Natural killer cell treated with Interleukin-12 subunit alpha and Interleukin-12 subunit beta and Interleukin-15 and Interleukin-18, amount 100 ng/mL, for 72 hours (primary cell): ENCODE results near the gene ANKK1. TPM values are rescaled to one million over a fixed set of nuclear protein-coding genes. Genes with fewer than 3 reads are reported as not detected.
A peak's percentile ranks its signal among the peaks of the same experiment; 100 is the strongest.

Experiments used
- ATAC-seq, 2 donors: fragments of 150-1000 bp; cut with Tn5 transposase in 1 of 2; sonication (Bioruptor Pico), chemical (Tn5 transposase) in 1 of 2; 2 replicates each; pipeline ENCODE4 v1.10.0; 2021
- DNase-seq: peaks from one replicate; pipeline ENCODE4 v3.0.0; 2022; ENCODE audit warnings: low spot score
- H3K27ac Mint-ChIP-seq, 2 donors: 1 replicate in 1 of 2; 2 replicates in 1 of 2; pipeline ENCODE4 v1.8.0; 2022; ENCODE audit warnings: mixed read lengths in 2 of 2, mild to moderate bottlenecking in 1 of 2, moderate library complexity in 1 of 2
- H3K27me3 Mint-ChIP-seq, 2 donors: 1 replicate in 1 of 2; 2 replicates in 1 of 2; pipeline ENCODE4 v1.8.0; 2022; ENCODE audit warnings: mixed read lengths in 2 of 2
- H3K36me3 Mint-ChIP-seq: one replicate; pipeline ENCODE4 v1.8.0; 2022; ENCODE audit warnings: mixed read lengths
- H3K4me1 Mint-ChIP-seq, 2 donors: 1 replicate in 1 of 2; 2 replicates in 1 of 2; pipeline ENCODE4 v1.8.0; 2022; ENCODE audit warnings: low read depth in 2 of 2, mixed read lengths in 2 of 2, mild to moderate bottlenecking in 1 of 2
- H3K4me3 Mint-ChIP-seq: one replicate; pipeline ENCODE4 v1.8.0; 2022; ENCODE audit warnings: mixed read lengths
- H3K9me3 Mint-ChIP-seq: 2 replicates; pipeline ENCODE4 v1.8.0; 2022; ENCODE audit warnings: mixed read lengths
- total RNA-seq, 2 donors: library from RNA; stranded (reverse); gene quantifications; one replicate each; pipeline ENCODE4 v1.2.3, GENCODE V29; 2022

The ANKK1 gene
- total RNA-seq, result under 1 TPM in 1 of 2 donors, not detected in 1; 0.19 TPM

- H3K27ac Mint-ChIP-seq, result no peak within 1 kb of the TSS
- H3K27me3 Mint-ChIP-seq, result peaks cover 6% of the 10 kb centered on the region in 2 donors
- H3K36me3 Mint-ChIP-seq, result no peaks in the 10 kb centered on the region
- no peak within 1 kb of the TSS for H3K4me3 Mint-ChIP-seq
- no peaks in the 10 kb centered on the region for H3K9me3 Mint-ChIP-seq
- no peak for ATAC-seq
- no peak for DNase-seq
- no peaks in the 10 kb centered on the region for H3K4me1 Mint-ChIP-seq
Measured at GRCh38 chr11:113387605-113388211, at the start of gene ANKK1. TSS of gene ANKK1 (plus strand) at chr11:113387779. CDS start at chr11:113387885, 106 bp downstream.

- Mint-ChIP-seq H3K36me3 (peaks cover 15% of the 10 kb centered on the region), H3K27me3 (no peaks in the 10 kb centered on the region), H3K4me3 (no peak overlapping the region), H3K4me1 (no peaks in the 10 kb centered on the region), H3K9me3 (no peaks in the 10 kb centered on the region), H3K27ac (no peak overlapping the region)
- DNase-seq (no peak), ATAC-seq (no peak)
Measured at GRCh38 chr11:113338730-113339129, 48.8 kb upstream of the ANKK1 start.

GRCh38 chr11:113339929-113340589 lies 47.5 kb upstream of the ANKK1 start:
- Mint-ChIP-seq H3K4me3 (no peak overlapping the region), H3K27ac (no peak overlapping the region), H3K36me3 (peaks cover 15% of the 10 kb centered on the region), H3K4me1 (no peaks in the 10 kb centered on the region), H3K27me3 (no peaks in the 10 kb centered on the region), H3K9me3 (no peaks in the 10 kb centered on the region)
- DNase-seq, result no peak
- ATAC-seq, result no peak

- H3K27ac Mint-ChIP-seq, result no peak overlapping the region
- no peaks in the 10 kb centered on the region for H3K27me3 Mint-ChIP-seq
- H3K4me3 Mint-ChIP-seq, result no peak overlapping the region
- no peaks in the 10 kb centered on the region for H3K9me3 Mint-ChIP-seq
- H3K36me3 Mint-ChIP-seq, result peaks cover 15% of the 10 kb centered on the region
- no peaks in the 10 kb centered on the region for H3K4me1 Mint-ChIP-seq
- ATAC-seq (no peak), DNase-seq (no peak)
Measured at GRCh38 chr11:113341388-113342165, 46.0 kb upstream of the ANKK1 start.

GRCh38 chr11:113345978-113346377 lies 41.6 kb upstream of the ANKK1 start:
- no peaks in the 10 kb centered on the region for H3K36me3 Mint-ChIP-seq
- no peak overlapping the region for H3K27ac Mint-ChIP-seq
- H3K4me1 Mint-ChIP-seq, result no peaks in the 10 kb centered on the region
- no peak overlapping the region for H3K4me3 Mint-ChIP-seq
- ATAC-seq (no peak), DNase-seq (no peak)
- no peaks in the 10 kb centered on the region for H3K9me3 Mint-ChIP-seq
- H3K27me3 Mint-ChIP-seq, result no peaks in the 10 kb centered on the region

- H3K36me3 Mint-ChIP-seq, result peaks cover 7% of the 10 kb centered on the region
- ATAC-seq (no peak), DNase-seq (no peak)
- H3K9me3 Mint-ChIP-seq, result no peaks in the 10 kb centered on the region
- no peaks in the 10 kb centered on the region for H3K27me3 Mint-ChIP-seq
- no peak overlapping the region for H3K4me3 Mint-ChIP-seq
- no peak overlapping the region for H3K27ac Mint-ChIP-seq
- H3K4me1 Mint-ChIP-seq, result no peaks in the 10 kb centered on the region
Measured at GRCh38 chr11:113349528-113349927, 38.1 kb upstream of the ANKK1 start.

- Mint-ChIP-seq H3K4me3 (no peak overlapping the region), H3K4me1 (no peaks in the 10 kb centered on the region), H3K9me3 (no peaks in the 10 kb centered on the region), H3K27ac (no peak overlapping the region), H3K27me3 (no peaks in the 10 kb centered on the region), H3K36me3 (peaks cover 17% of the 10 kb centered on the region)
- DNase-seq (no peak), ATAC-seq (no peak)
Measured at GRCh38 chr11:113350336-113351067, 37.1 kb upstream of the ANKK1 start.

GRCh38 chr11:113351068-113351450 lies 36.5 kb upstream of the ANKK1 start:
- no peak for DNase-seq
- H3K4me3 Mint-ChIP-seq, result no peak overlapping the region
- no peak for ATAC-seq
- peaks cover 3% of the 10 kb centered on the region for H3K9me3 Mint-ChIP-seq
- H3K27me3 Mint-ChIP-seq, result no peaks in the 10 kb centered on the region
- peaks cover 23% of the 10 kb centered on the region for H3K36me3 Mint-ChIP-seq
- H3K27ac Mint-ChIP-seq, result no peak overlapping the region
- no peaks in the 10 kb centered on the region for H3K4me1 Mint-ChIP-seq

GRCh38 chr11:113351480-113351879 lies 36.1 kb upstream of the ANKK1 start:
- Mint-ChIP-seq H3K27me3 (no peaks in the 10 kb centered on the region), H3K27ac (no peak overlapping the region), H3K36me3 (peaks cover 27% of the 10 kb centered on the region), H3K4me1 (no peaks in the 10 kb centered on the region), H3K9me3 (peaks cover 7% of the 10 kb centered on the region), H3K4me3 (no peak overlapping the region)
- ATAC-seq, result no peak
- no peak for DNase-seq

- peaks cover 7% of the 10 kb centered on the region for H3K9me3 Mint-ChIP-seq
- DNase-seq (no peak), ATAC-seq (no peak)
- H3K36me3 Mint-ChIP-seq, result peaks cover 50% of the 10 kb centered on the region
- peaks cover 4 to 7% of the 10 kb centered on the region in 2 donors for H3K4me1 Mint-ChIP-seq
- no peaks in the 10 kb centered on the region for H3K27me3 Mint-ChIP-seq
- H3K4me3 Mint-ChIP-seq, result no peak overlapping the region
- H3K27ac Mint-ChIP-seq, result no peak overlapping the region
Measured at GRCh38 chr11:113356203-113356602, 31.4 kb upstream of the ANKK1 start.

GRCh38 chr11:113363406-113363805 lies 24.2 kb upstream of the ANKK1 start:
- ATAC-seq, result peak in 1 of 2 donors; percentile 4
- DNase-seq, result no peak
- H3K9me3 Mint-ChIP-seq, result no peaks in the 10 kb centered on the region
- peaks cover 17% of the 10 kb centered on the region for H3K36me3 Mint-ChIP-seq
- H3K27ac Mint-ChIP-seq, result no peak overlapping the region
- peaks cover 0 to 8% of the 10 kb centered on the region in 2 donors for H3K4me1 Mint-ChIP-seq
- H3K27me3 Mint-ChIP-seq, result no peaks in the 10 kb centered on the region
- H3K4me3 Mint-ChIP-seq, result no peak overlapping the region

- ATAC-seq, result no peak
- Mint-ChIP-seq H3K36me3 (peaks cover 17% of the 10 kb centered on the region), H3K27ac (no peak overlapping the region), H3K9me3 (no peaks in the 10 kb centered on the region), H3K4me3 (no peak overlapping the region), H3K27me3 (no peaks in the 10 kb centered on the region), H3K4me1 (peaks cover 0 to 8% of the 10 kb centered on the region in 2 donors)
- no peak for DNase-seq
Measured at GRCh38 chr11:113363996-113364641, 23.5 kb upstream of the ANKK1 start.

- Mint-ChIP-seq H3K27me3 (no peaks in the 10 kb centered on the region), H3K4me1 (peaks cover 0 to 8% of the 10 kb centered on the region in 2 donors), H3K4me3 (no peak overlapping the region), H3K27ac (no peak overlapping the region), H3K36me3 (peaks cover 7% of the 10 kb centered on the region), H3K9me3 (no peaks in the 10 kb centered on the region)
- DNase-seq, result no peak
- no peak for ATAC-seq
Measured at GRCh38 chr11:113365895-113366294, 21.7 kb upstream of the ANKK1 start.
